ENCODE data around the gene VAPB.

GRCh38 chr20:58389968-58390658, 1.1 kb downstream of the VAPB start:
- TF ChIP-seq CTCF (IDR thresholded peaks at IDR 0.05 in 8 of 11, conservative IDR thresholded peaks at IDR 0.05 in 3 of 11) (no peak), POLR2AphosphoS5 (IDR thresholded peaks at IDR 0.05) (no peak), POLR2A (IDR thresholded peaks at IDR 0.05) (no peak)
